ENCODE measurements around the gene COL25A1. TPM values are rescaled to one million over a fixed set of nuclear protein-coding genes. Genes with fewer than 3 reads are reported as not detected.

Gene COL25A1
- total RNA-seq, 6 donors from 2014 or later: 0.15 to 0.79 (median 0.27) TPM; not detected in 2

DNA sequence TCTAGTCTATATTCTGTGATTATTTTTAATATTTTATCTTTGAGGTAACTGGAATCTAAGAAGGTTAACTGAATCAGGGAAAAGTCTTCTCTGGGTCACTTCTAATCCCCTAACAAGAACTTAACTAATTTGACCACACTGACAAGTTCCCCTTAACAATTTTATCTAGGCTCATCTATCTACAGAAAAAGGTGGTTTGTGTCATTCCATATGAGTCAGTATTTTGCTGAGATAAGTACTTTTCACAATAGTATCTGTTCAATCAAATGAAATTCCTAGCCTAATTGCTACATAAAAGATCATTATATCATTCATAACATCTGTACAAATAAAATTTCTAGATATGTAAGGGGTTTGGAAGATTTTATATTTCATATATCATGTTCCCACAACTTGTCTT, 45.6 kb downstream of the COL25A1 start:
- TF ChIP-seq POLR2AphosphoS5 (IDR thresholded peaks at IDR 0.05): no peak
- TF ChIP-seq, protein P1, sequence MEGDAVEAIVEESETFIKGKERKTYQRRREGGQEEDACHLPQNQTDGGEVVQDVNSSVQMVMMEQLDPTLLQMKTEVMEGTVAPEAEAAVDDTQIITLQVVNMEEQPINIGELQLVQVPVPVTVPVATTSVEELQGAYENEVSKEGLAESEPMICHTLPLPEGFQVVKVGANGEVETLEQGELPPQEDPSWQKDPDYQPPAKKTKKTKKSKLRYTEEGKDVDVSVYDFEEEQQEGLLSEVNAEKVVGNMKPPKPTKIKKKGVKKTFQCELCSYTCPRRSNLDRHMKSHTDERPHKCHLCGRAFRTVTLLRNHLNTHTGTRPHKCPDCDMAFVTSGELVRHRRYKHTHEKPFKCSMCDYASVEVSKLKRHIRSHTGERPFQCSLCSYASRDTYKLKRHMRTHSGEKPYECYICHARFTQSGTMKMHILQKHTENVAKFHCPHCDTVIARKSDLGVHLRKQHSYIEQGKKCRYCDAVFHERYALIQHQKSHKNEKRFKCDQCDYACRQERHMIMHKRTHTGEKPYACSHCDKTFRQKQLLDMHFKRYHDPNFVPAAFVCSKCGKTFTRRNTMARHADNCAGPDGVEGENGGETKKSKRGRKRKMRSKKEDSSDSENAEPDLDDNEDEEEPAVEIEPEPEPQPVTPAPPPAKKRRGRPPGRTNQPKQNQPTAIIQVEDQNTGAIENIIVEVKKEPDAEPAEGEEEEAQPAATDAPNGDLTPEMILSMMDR (IDR thresholded peaks at IDR 0.05): no peak
- no peak for TF ChIP-seq EP300 (IDR thresholded peaks at IDR 0.05)
- no peak for TF ChIP-seq POLR2A (IDR thresholded peaks at IDR 0.05)
- no peak for DNase-seq

DNA sequence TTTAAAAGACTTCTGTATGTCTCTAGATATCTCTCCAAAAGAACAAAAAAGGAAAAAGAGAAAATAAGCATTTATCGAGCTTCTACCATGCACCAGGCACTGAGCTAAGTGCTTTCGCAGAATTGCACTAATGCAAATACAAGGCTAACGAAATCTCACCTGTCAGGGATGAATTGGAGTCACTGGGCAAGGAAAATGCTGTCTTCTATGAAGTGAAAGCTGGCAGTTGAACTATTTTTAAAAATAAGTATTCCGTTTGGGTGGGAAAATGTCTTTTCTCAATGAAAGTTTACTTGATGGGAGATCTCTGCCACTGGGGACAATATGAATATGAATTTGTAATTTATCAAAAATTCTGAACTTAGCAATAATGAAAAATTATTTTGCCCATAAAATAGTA, 47.6 kb downstream of the COL25A1 start:
- TF ChIP-seq POLR2A (IDR thresholded peaks at IDR 0.05): no peak
- TF ChIP-seq EP300 (IDR thresholded peaks at IDR 0.05): no peak
- TF ChIP-seq POLR2AphosphoS5 (IDR thresholded peaks at IDR 0.05): no peak
- TF ChIP-seq, protein P1 (IDR thresholded peaks at IDR 0.05): no peak

More for the DNA sequence above, 45.6 kb downstream of the COL25A1 start:
- no peak overlapping the region for H3K4me3 ChIP-seq
- no peaks in the 10 kb centered on the region for H3K27me3 ChIP-seq
- no peaks in the 10 kb centered on the region for H3K4me1 ChIP-seq
- ATAC-seq (ENCODE audit: low FRiP score in 2 of 2): no peak
- H3K36me3 ChIP-seq: no peaks in the 10 kb centered on the region
- H3K9me3 ChIP-seq: no peaks in the 10 kb centered on the region
- H3K27ac ChIP-seq: no peak overlapping the region

DNA sequence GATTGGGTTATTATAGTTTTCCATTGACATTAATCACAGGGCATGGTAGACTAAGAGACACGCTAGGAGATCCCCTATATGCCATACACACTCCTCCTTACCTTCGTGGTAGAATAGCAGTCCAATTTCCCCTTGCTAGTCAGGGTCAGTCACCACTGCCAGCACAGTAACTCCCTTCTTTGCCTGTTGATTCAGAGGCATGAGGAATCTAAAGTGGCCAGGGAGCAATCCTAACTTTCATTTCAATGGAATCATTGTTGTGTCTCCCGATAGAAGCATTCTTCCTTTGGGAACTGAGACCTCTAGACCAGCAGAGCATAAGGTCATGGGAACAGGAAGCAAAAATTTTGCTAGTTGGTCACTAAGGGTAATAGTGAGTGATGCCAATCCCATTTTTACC, 51.1 kb downstream of the COL25A1 start:
- H3K4me3 ChIP-seq: no peak overlapping the region
- 70 to 72% methylated on average over 3 of the region's 3 CpGs for WGBS, 2 donors
- ATAC-seq (ENCODE audit: low FRiP score in 2 of 2) (no peak), DNase-seq (no peak)
- H3K36me3 ChIP-seq: no peaks in the 10 kb centered on the region
- H3K27ac ChIP-seq: no peak overlapping the region
- H3K27me3 ChIP-seq: no peaks in the 10 kb centered on the region
- TF ChIP-seq EP300 (IDR thresholded peaks at IDR 0.05): no peak
- TF ChIP-seq, protein P1 (IDR thresholded peaks at IDR 0.05): no peak
- TF ChIP-seq POLR2A (IDR thresholded peaks at IDR 0.05): no peak
- TF ChIP-seq POLR2AphosphoS5 (IDR thresholded peaks at IDR 0.05): no peak
- no peaks in the 10 kb centered on the region for H3K9me3 ChIP-seq
- no peaks in the 10 kb centered on the region for H3K4me1 ChIP-seq

More for the DNA sequence above, 47.6 kb downstream of the COL25A1 start:
- WGBS, 2 donors: 82 to 86% methylated on average over 4 of the region's 4 CpGs
- ATAC-seq (ENCODE audit: low FRiP score in 2 of 2): no peak
- Histone ChIP-seq H3K27me3 (no peaks in the 10 kb centered on the region), H3K36me3 (no peaks in the 10 kb centered on the region), H3K27ac (no peak overlapping the region), H3K9me3 (no peaks in the 10 kb centered on the region), H3K4me1 (no peaks in the 10 kb centered on the region), H3K4me3 (no peak overlapping the region)
- no peak for DNase-seq

DNA sequence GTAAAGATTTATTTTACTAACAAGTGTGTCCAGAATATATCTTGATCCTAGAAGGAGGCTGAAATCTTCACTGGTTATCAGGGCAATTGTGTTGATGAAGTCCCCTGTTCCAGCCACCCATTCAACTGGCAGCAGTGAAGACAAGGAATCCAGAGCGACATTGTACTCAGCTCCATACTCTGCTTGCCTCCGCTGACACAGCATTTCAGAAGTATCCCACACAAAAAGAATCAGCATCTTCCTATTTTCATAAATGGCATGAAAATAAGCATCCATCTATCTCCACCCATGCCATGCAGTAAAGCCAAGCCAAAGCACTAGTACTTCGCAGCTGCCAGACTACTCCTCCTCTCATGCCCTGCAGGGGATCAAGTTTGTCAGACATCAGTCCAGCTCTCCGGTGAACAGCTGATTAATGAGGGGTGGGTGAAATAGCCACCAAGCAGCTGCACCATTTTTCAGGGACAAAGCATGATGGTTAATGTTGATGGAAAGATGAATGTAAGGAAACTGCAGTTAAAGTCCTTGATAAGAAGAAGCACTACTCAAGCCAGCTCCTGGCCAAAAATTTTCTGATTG, 54.0 kb downstream of the COL25A1 start:
- TF ChIP-seq POLR2A (IDR thresholded peaks at IDR 0.05) (no peak), EP300 (IDR thresholded peaks at IDR 0.05) (no peak), POLR2AphosphoS5 (IDR thresholded peaks at IDR 0.05) (no peak)
- TF ChIP-seq, protein P1 (IDR thresholded peaks at IDR 0.05): no peak
- H3K36me3 ChIP-seq: no peaks in the 10 kb centered on the region
- ATAC-seq (ENCODE audit: low FRiP score in 2 of 2) (no peak), DNase-seq (no peak)
- no peaks in the 10 kb centered on the region for H3K27me3 ChIP-seq
- H3K27ac ChIP-seq: no peak overlapping the region
- no peaks in the 10 kb centered on the region for H3K4me1 ChIP-seq
- H3K9me3 ChIP-seq: no peaks in the 10 kb centered on the region
- WGBS, 2 donors: 91 to 92% methylated on average over 3 to 4 of the region's 4 CpGs
- no peak overlapping the region for H3K4me3 ChIP-seq

DNA sequence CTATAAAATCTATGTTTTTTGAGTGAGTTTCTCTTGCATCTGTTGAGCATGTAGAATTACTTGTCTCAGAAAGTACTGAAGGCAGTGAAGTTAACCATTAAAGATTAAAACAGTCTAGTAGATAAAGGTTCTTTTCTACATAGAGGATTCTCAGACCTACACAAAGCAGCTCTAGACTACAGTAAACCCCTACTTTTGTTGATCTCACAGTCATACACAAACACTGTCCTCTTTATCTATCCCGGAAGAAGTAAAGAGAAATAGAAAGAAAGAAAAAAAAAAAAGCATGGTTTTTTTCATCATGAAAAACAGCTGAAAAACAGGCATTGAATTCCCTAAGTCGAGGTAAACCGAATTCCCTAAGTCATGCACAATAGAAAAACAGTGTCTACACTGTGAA, 58.6 kb downstream of the COL25A1 start:
- 83 to 88% methylated on average over 3 of the region's 3 CpGs for WGBS, 2 donors
- Histone ChIP-seq H3K9me3 (no peaks in the 10 kb centered on the region), H3K4me3 (no peak overlapping the region), H3K27ac (no peak overlapping the region), H3K4me1 (no peaks in the 10 kb centered on the region), H3K27me3 (no peaks in the 10 kb centered on the region), H3K36me3 (no peaks in the 10 kb centered on the region)
- TF ChIP-seq, protein P1 (IDR thresholded peaks at IDR 0.05): no peak
- TF ChIP-seq EP300 (IDR thresholded peaks at IDR 0.05) (no peak), POLR2AphosphoS5 (IDR thresholded peaks at IDR 0.05) (no peak), POLR2A (IDR thresholded peaks at IDR 0.05) (no peak)
- ATAC-seq (ENCODE audit: low FRiP score in 2 of 2) (no peak), DNase-seq (no peak)

Data from upper lobe of left lung (tissue), 6 donors.